Activated CD4-positive, alpha-beta T cell treated with anti-CD3 and anti-CD28 coated beads, Interleukin-2, amount 50 U/mL, for 4 hours (primary cell): ENCODE results near the gene MAP3K20.
"Not testable (repeated sequence)": the region's sequence is repeated elsewhere in the genome, so short reads cannot be mapped to it uniquely, and the experiment has no call there.

Source experiments
- DNase-seq, 2 experiments: peaks; one replicate each; pipeline ENCODE4 v3.0.0-alpha.2; 2020

MAP3K20 gene

DNA sequence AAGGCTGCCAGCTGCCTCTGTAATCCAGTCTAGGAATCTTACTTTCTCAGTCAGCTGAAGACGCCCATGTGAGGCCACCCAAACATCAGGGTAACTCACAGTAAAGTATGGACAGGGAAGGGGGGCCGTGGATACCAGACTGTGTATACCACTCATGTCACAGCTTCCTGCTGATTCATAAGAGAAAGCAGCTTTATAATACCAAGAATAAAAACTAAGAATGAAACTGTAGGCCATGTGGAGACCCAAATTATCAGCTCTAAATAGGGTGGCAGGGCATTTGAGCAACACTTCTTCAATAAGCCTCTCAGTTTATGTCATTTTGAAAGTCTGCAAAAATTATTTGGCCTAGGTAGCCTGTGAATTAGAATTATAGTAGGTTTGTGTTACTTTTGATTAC, 164.0 kb downstream of the MAP3K20 start:
- no peak for DNase-seq

DNA sequence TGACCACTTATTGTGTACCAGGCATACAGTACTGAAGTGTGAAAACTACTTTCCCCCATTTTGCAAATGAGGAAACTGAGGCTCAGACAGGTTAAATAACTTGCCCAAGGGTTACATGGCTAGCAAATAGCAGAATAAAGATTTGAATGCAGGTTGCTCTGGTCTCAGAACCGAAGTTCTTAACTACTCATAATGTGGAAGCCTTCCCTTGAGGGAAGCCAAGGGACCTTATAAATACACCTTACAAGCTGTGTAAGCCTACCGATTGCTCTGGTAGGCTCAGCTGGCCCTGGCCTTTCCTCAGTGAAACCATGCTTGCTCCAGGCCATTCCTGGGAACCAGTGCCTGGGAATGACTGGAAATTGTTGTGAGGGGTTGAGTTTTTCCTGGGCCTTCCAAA, 164.4 kb downstream of the MAP3K20 start:
- DNase-seq = no peak

DNA sequence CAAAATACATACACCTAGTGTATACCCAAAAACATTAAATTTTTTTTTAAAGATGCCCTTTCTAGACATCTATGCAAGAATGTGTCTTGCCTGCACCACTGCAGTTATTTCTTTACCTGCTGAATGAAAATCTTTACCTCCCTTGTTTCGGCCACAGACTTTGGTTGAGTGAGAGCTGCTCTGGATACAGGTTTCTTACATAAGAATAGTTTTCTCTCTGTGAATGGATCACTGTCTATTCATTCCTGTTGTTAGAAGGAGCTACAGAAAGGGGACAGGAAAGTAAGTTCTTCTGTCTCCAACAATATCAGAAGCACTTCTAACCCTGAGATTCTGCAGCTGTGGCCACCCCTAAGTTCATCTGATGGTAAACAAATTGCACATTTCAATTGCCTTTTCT, 166.0 kb downstream of the MAP3K20 start:
- no peak for DNase-seq

DNA sequence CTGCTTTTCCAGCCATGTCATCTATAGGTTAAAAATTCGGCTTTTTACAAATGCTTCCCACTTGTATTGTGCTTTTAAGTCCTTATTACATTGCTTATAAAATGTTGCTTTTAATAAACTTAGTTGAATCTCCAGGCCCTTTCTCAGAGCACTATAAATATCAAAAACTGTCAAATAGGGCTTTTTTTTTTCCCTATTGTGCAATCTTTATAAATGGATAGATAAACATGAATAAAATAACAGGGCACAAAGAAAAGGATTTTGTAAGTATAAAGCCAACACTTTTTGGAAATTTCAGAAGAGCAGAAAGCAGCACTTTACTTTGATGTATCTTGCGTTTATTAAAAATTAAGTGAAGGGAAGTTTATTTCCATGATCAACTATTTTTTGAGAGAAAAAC, 171.5 kb downstream of the MAP3K20 start:
- DNase-seq = no peak

DNA sequence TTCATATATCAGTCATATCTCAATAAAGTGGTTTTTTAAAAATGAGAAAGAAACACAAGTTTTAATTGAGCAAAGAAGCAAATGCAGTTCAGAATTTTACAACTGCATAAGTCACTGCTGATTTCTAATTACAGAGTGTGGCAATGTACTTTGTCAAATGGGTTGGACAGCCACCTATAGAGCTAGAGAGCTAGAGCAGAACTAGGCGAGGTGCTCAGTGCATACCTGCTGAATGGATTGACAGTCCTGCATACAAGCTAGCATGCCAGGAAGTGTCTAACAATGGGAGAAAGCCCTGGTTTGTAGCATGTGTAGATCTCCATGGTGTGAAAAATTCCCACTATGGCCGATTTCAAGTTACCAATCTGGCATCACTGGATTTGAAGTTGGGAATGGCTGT, 172.7 kb downstream of the MAP3K20 start:
- no peak for DNase-seq

DNA sequence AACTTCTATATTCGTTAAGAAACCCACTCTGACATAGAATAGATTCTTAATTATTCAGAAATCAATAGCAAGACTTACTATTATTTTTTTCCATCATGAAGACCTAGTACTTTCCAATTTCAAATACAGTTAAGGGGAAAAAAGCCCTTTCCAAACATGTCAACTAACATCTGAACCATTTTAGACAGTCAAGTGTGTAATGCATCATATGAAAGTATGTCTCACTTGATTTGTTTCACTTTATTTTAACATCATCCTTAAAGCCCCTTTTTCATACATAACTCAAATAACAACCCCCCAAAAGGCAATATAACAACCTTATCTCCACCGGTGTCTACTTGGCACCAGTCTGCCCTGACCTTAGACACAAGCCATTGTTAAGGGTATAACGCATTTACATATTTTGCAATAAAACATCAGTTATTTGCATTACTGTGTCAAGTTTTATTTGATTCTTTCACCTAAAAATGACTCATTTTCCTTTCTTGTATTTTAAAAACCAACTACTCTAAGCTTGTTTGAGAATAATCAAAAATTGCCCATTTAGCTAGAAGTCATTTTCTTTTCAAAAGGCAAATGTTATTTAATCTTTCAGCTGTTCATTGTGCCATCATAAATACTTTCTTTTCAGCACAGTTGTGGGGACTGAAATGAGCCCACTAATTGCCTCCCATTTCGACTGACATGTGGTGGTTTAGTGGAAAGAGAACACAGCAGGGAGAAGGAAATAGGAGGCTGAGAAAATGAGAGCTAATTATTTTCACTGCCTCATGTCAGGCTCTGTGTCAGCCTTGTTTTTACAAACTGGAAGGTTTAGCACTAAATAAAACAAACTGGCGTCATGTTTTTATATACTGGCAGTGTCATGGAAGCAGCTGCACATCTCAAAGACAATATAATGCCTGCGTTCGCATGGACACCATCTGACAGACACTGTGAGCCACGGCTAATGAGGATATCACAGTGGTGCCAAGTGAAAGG, 174.3 kb downstream of the MAP3K20 start:
- no peak for DNase-seq

DNA sequence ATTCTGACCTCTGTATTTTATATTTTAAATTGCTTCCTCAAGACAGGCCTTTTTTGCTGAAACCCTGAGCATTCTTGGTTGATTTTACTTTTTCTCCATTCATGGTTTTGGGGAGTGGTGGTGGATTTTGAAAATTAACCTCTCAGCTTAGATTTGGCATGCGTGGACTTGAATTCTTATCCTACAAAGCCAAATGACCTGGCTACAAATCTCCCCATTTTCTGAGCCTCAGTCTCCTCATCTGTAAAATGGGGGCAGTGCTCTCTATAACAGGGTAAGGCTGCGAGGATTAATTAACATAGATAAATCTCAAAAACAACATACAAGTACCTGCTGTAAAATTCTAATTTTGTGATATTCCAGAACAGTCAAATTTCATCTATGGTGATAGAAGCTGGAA, 175.6 kb downstream of the MAP3K20 start:
- no peak for DNase-seq

DNA sequence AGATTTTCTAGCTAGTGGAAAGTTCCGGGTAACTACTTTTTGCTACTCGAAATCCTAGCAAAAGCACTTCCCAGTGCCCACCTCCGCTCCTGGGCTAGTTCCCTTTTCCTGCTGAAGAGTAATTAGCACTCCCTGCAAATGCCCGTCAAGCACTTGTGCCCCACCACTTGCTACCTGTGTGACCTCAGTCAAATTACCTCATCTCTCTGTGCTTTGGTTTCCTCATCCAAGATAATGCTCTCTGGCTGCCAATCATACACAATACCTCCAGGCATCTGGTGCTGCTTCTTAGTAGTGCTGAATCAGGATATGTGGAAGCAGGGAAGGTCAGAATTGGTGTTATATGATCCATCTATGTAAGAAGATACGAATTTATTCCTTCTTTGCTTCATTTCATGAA, 176.9 kb downstream of the MAP3K20 start:
- no peak for DNase-seq

DNA sequence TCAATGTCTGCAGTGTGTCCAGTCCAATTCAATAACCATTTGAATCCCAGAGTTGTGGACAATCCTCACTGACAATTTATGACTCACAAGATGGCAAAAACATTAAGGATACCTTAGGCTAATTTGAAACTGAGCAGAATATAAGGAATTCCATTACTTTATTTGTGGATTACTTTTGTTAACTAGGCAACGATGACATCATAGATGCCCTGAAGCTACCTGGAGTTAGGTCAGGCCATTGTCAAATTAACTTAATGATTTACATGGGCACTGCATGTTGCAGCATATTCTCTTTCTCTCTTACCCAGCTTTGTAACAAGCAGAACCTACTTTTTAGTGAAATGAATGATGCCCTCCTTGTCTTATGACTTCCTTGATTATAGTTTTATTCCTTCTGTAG, 179.0 kb downstream of the MAP3K20 start:
- DNase-seq = no peak

DNA sequence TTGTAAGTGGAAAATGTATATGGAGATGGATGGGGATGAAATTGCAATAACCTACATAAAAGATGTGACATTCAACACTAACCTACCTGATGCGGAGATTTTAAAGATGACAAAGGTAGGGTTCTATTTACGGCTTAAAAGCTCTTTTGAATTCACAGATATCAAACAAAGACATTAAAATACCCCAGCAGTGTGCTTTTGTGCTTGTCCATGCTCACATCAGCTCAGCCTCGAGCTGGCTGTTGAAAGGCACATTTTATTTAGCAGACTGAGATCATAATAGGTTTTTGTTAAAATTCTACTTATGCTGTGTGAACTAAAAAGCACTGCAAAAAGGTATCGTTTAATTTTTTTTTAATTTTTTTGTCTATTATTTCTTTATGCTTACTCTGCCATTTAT, 183.1 kb downstream of the MAP3K20 start:
- DNase-seq = no peak

DNA sequence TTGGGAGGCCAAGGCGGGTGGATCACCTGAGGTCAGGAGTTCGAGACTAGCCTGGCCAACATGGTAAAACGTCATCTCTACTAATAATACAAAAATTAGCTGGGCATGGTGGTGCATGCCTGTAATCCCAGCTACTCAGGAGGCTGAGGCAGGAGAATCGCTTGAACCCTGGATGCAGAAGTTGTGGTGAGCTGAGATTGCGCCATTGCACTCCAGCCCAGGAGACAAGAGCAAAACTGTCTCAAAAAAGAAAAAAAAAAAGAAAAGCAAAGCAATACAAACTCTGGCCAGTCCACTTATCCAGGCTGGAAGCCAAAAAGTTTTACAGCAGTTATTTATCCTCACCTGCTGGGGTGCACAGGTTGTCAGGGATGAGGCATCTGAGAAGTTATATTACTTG, 186.7 kb downstream of the MAP3K20 start:
- not testable (repeated sequence) for DNase-seq

DNA sequence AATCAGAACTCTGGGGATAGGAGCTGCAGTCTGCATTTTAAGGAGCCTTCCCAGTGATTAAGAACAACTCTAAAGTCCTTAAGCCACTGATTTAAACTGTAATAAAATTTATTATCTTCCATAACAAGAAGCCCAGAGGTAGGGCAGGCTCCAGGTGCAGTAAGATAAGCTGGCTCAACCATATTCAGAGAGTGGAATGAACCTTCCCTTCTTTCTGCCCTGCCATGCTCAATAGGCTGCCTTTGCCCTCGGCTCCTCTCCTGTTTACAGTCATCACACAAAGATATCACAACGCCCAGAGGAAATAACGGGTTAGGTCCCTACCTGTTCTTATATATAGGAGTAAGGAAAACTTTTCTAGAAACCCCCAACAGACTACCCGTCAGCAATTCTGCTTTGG, 188.5 kb downstream of the MAP3K20 start:
- no peak for DNase-seq

DNA sequence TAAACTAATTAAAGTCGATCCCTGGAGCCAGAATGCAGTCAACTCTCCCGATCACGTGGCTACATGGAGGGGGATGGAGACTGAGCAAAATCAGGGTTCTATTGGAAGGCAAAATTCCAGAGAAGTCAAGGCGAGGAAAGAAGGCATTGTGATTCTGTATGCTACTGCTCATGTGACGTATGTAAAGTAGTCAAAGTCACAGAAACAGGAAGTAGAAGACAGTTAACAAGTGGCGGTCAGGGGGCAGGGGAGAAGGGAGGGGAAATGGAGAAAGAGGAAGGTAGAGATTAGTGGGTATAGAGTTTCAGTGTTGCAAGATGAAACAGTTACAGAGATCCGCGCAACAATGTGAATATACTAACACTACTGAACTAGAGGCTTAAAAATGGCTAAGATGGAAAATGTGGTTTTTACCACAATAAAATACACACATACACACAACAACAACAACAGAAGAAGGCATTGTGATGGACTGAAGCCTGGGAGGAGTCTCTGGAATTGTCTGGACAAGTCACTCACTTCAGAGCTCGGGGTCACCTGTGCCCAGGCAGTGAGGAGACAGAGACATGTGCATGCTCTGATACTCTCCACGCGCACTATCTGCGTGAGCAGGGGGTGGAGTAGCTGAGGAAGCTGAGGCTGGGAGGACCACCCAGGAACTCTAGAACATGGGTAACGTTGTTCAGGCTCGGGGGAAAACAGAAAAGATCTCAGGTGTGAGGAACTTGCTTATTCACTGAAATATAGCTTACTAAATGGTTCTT, 189.1 kb downstream of the MAP3K20 start:
- no peak for DNase-seq

DNA sequence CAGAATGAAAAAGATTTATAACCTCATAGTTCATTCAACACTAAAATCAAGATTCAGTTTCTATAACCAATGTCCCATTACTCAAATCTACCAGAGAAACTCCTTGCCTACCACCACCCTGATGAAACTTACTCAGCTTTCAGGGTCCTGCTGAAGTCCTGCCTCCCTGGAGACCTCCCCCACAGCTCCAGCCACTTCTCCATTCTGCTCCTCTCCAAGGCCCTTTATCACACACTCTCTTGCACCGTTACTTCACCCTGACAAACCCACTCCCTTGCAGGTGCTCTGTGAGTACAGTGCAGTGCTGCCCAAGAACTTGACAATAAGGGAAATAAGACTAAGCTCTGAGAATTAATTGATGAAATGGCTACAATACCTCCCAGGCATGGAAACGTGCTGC, 195.5 kb downstream of the MAP3K20 start:
- DNase-seq = no peak

DNA sequence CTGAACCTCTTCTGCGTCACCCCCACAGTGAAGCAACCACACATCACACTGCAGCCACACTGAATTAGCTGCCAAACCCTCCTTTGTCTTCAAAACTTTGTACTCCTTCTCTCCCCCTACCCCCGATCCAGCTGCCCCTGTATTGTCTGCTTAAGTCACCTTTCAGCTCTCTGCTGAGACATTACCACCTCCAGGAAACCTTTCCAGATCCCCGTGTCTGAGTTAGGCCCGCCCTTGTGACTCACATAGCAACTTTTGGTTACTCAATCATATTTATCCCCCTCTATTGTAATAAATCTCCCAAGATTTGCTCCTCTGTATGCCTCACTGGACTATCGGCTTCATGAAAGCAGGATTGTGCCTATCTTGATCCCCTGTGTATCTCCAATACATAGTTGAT, 196.2 kb downstream of the MAP3K20 start:
- DNase-seq = no peak

DNA sequence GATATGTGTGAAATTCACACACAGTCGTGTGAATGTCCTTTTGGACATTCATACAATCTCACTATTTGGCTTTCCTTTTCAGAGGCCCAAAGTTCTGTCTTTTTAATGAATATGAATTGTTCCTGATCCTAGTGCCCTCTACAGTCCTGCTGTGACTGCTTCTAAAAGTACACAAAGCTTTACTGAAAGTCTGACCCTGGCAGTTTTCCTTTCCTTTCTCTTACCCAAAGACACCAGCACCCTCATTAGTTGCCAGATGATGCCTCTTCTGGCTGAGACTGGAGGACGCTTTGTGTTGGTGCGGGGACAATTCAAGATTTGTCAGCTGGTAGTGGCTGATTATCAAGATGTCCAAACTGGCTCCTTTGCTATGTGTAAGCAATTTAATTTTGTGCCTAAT, 197.2 kb downstream of the MAP3K20 start:
- no peak for DNase-seq

DNA sequence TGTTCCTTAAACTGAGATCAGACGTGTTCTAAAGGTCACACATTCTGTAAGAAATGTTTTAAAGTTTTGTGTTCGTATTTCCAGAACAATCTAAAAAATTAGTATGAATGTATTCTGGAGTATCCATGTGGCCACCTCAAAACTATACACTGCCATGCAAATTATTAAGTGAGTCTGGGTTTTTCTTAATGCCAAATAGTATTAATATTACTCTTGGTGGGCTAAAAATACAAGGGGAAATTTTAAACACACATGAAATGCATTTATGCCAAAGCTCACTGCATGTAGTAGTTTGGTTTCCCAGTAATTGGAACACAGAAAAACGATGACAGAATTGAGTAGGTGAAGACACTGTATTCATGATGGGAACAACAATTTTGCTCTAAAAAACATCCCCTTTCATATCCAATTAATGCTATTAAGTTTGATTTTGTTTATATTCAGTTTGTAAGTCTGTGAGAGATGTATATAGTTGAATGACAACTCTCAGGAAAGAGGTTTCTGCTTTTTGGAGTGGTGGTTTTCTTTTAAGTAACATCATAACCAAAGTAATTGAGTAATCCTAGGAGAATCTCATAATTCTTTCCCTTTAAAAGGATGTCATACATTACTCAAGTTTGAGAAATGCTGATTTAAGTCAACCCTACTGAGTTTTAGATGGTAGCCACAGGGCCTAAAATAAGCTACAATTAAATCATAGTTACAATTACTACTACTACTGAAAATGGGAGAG, 203.3 kb downstream of the MAP3K20 start:
- DNase-seq = no peak

DNA sequence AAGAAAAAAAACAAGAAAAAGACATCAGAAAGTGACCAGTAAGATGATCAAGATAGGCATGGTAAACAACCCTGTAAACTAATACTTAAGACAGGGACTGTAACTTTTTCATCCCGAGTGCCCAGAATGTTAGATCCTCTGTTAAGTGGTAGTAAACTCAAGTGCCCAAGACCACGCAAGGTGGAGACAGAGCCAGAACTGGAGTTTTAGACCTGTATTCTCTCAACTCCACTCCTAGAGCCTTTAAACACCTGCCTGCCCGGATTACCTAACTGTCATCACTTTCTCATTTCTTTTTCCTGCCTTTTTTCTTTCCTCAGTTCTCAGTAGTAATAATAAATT, 203.9 kb downstream of the MAP3K20 start:
- DNase-seq = no peak

DNA sequence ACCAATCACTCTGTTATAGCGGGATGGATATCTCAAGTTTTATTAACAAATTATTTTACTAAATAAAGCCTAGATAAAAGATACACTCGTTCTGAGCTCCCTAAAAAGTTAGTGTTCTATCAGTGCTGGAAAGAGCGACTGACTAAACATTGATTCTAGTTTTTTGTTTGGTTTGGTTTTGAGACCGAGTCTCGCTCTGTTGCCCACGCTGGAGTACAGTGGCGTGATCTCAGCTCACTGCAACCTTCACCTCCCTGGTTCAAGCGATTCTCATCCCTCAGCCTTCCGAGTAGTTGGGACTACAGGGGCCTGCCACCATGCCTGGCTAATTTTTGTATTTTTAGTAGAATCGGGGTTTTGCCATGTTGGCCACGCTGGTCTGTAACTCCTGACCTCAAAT, 205.2 kb downstream of the MAP3K20 start:
- no peak for DNase-seq

DNA sequence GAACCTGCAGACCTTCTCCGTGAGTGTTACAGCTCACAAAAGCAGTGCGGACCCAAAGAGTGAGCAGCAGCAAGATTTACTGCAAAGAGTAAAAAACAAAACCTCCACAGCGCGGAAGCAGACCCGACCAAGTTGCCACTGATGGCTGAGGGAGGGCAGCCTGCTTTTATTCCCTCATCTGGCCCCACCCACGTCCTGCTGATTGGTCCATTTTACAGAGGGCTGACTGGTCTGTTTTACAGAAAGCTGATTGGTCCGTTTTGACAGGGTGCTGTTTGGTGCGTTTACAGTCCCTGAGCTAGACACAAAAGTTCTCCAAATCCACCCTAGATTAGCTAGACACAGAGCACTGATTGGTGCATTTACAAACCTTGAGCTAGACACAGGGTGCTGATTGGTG, 206.3 kb downstream of the MAP3K20 start:
- not testable (repeated sequence) for DNase-seq

DNA sequence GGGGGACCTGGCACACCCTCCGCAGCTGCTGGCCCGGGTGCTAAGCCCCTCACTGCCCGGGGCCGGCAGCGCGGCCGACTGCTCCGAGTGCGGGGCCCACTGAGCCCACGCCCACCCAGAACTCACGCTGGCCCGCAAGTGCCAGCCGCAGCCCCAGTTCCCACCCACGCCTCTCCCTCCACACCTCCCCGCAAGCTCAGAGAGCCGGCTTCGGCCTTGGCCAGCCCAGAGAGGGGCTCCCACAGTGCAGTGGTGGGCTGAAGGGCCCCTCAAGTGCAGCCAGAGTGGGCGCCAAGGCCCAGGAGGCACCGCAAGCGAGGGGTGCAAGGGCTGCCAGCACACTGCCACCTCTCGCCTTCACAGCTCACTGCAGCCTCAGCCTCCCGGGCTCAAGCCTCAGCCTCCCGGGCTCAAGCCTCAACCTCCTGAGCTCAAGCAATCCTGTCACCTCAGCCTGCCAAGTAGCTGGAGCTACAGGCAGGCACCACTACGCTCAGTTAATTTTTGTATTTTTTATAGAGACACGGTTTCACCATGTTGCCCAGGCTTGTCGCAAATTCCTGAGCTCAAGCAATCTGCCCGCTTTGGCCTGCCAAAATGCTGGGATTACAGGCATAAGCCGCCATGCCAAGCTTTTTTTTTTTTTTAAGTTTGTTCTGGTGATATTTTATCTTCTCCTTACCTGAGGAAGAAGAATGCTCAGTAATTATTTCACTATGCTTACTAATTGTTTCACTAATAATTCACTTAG, 207.3 kb downstream of the MAP3K20 start:
- no peak for DNase-seq

DNA sequence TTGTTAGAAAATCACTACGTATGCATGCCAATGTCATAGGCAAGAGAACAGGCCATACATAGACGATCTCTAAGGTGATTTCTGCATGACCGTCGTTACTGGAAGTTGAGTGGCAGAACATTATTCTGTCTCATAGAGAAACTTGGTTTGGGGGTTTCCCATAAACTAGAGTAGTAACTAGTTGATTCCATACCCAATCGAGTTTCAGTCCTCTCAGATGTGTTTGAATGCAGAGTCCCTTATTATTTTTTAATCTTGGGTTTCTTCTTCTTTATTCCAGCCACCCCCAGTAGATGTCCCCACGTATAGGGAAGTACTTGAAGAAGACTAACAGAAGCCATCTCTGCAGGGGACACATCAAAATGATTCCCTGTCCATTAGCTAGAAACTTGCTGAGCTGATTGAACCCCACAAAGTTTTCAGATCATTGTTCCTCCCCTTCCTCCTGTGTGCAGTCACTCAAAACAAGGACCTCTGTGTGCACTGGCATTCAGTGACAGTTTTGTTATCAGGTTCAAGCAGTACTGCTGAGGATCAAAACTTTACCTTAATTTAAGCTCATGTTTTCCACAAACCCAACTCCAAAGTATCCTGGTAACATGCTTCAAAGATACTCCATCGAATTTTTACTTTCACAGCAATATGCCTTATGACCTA, 210.6 kb downstream of the MAP3K20 start:
- DNase-seq = no peak
